CD14-positive monocyte (primary cell): ENCODE results near the gene MYCBP. TPM values are rescaled to one million over a fixed set of nuclear protein-coding genes. Genes with fewer than 3 reads are reported as not detected.

ENCODE experiments used
- DNase-seq, 3 donors: peaks; one replicate each; pipeline ENCODE4 v3.0.0-alpha.2; 2011 to 2022
- H2AFZ ChIP-seq: 2 replicates; pipeline ENCODE4 v1.6.0; 2012; ENCODE audit warnings: mild to moderate bottlenecking, low read depth, low read length, inconsistent platforms; ENCODE audit not compliant: insufficient read depth, poor library complexity, severe bottlenecking
- H3K27ac ChIP-seq, 2 donors: 1 replicate in 1 of 2; 2 replicates in 1 of 2; pipeline ENCODE4 v1.5.1; 2012 to 2013; ENCODE audit warnings: low read length in 2 of 2, control low read depth in 1 of 2, inconsistent platforms in 1 of 2, low read depth in 1 of 2, mild to moderate bottlenecking in 1 of 2
- H3K27me3 ChIP-seq, 2 donors: one replicate each; pipeline versions ENCODE4 v1.6.0 to v1.6.1; 2011 to 2013; ENCODE audit warnings: low read length in 2 of 2; ENCODE audit not compliant: control insufficient read depth in 2 of 2, insufficient read depth in 2 of 2
- H3K36me3 ChIP-seq, 2 donors: replicated peaks in 1 of 2; 1 replicate in 1 of 2; 2 replicates in 1 of 2; pipeline versions ENCODE4 v1.5.1 to v1.6.1; 2012 to 2013; ENCODE audit warnings: low read length in 2 of 2, control low read depth in 1 of 2, inconsistent platforms in 1 of 2, mild to moderate bottlenecking in 1 of 2; ENCODE audit not compliant: insufficient read depth in 2 of 2, control insufficient read depth in 1 of 2
- H3K4me1 ChIP-seq, 2 donors: 1 replicate in 1 of 2; 2 replicates in 1 of 2; pipeline versions ENCODE4 v1.5.1 to v1.6.1; 2012 to 2013; ENCODE audit warnings: low read length in 2 of 2, control low read depth in 1 of 2, inconsistent platforms in 1 of 2, mild to moderate bottlenecking in 1 of 2, moderate library complexity in 1 of 2; ENCODE audit not compliant: insufficient read depth in 2 of 2, control insufficient read depth in 1 of 2
- H3K4me2 ChIP-seq: replicated peaks from 2 replicates; pipeline ENCODE3; 2012; ENCODE audit warnings: low read length, moderate library complexity, mild to moderate bottlenecking; ENCODE audit not compliant: poor library complexity, severe bottlenecking; ENCODE audit errors: extremely low read depth
- H3K4me3 ChIP-seq, 3 experiments: fragments of 200-600 bp in 1 of 3; sonication (generic) in 1 of 3; replicated peaks in 1 of 3; 1 replicate in 2 of 3; 2 replicates in 1 of 3; pipeline ENCODE4 v1.5.1; 2011 to 2013; ENCODE audit warnings: low read length in 3 of 3, mild to moderate bottlenecking in 3 of 3, control low read depth in 2 of 3, low read depth in 2 of 3, inconsistent platforms in 1 of 3, moderate library complexity in 1 of 3
- H3K79me2 ChIP-seq: 2 replicates; pipeline ENCODE4 v1.6.0; 2012; ENCODE audit warnings: mild to moderate bottlenecking, control low read depth, inconsistent platforms, low read length, moderate library complexity; ENCODE audit not compliant: insufficient read depth
- H3K9ac ChIP-seq: 2 replicates; pipeline ENCODE4 v1.6.0; 2017; ENCODE audit warnings: low read length, mild to moderate bottlenecking; ENCODE audit not compliant: insufficient read depth, poor library complexity, severe bottlenecking
- H3K9me3 ChIP-seq, 2 donors: replicated peaks in 1 of 2; 1 replicate in 1 of 2; 2 replicates in 1 of 2; pipeline versions ENCODE4 v1.5.1 to v1.6.1; 2012 to 2013; ENCODE audit warnings: low read length in 2 of 2, control low read depth in 1 of 2; ENCODE audit not compliant: control insufficient read depth in 1 of 2, insufficient read depth in 1 of 2
- H4K20me1 ChIP-seq: 2 replicates; pipeline ENCODE4 v1.6.0; 2012; ENCODE audit warnings: mild to moderate bottlenecking, low read length, control low read depth, moderate library complexity; ENCODE audit not compliant: insufficient read depth
- H3K27ac Mint-ChIP-seq, 7 donors: one replicate each; pipeline ENCODE4 v1.8.0; 2020; ENCODE audit warnings: mild to moderate bottlenecking in 7 of 7, mixed read lengths in 7 of 7, moderate library complexity in 6 of 7, inconsistent platforms in 2 of 7
- H3K27me3 Mint-ChIP-seq, 3 donors: one replicate each; pipeline ENCODE4 v1.8.0; 2021 to 2022; ENCODE audit warnings: low read depth in 3 of 3, mild to moderate bottlenecking in 3 of 3, mixed read lengths in 3 of 3, moderate library complexity in 3 of 3, inconsistent platforms in 1 of 3
- H3K36me3 Mint-ChIP-seq, 2 donors: one replicate each; pipeline ENCODE4 v1.8.0; 2020; ENCODE audit warnings: mixed read lengths in 2 of 2, inconsistent platforms in 1 of 2, mild to moderate bottlenecking in 1 of 2
- H3K4me1 Mint-ChIP-seq: one replicate; pipeline ENCODE4 v1.8.0; 2020; ENCODE audit warnings: mild to moderate bottlenecking, mixed read lengths
- H3K4me3 Mint-ChIP-seq, 2 donors: one replicate each; pipeline ENCODE4 v1.8.0; 2020; ENCODE audit warnings: mild to moderate bottlenecking in 2 of 2, mixed read lengths in 2 of 2, moderate library complexity in 1 of 2
- H3K9me3 Mint-ChIP-seq, 7 donors: one replicate each; pipeline ENCODE4 v1.8.0; 2020 to 2022; ENCODE audit warnings: mixed read lengths in 7 of 7, mild to moderate bottlenecking in 6 of 7, moderate library complexity in 6 of 7, inconsistent platforms in 2 of 7
- WGBS: methylation state at CpG from one replicate; pipeline ENCODE4 v1.1.5; 2013; ENCODE audit warnings: missing lambda C conversion rate; ENCODE audit not compliant: insufficient coverage; 5-methylcytosine and 5-hydroxymethylcytosine counted together
- intact Hi-C, 2 donors: fragments of 100-400 bp; cut with micrococcal nuclease; formaldehyde crosslinking; loops; one replicate each; pipeline versions ENCODE4 v1.15.0 to v1.15.1; 2023
- polyA plus RNA-seq, 3 donors: library from polyadenylated mRNA; depleted of rRNA in 1 of 3; unstranded in 2 of 3; stranded (reverse) in 1 of 3; fragments of 300-500 nt in 2 of 3; fragments of >200 nt in 1 of 3; fragmentation: Illumina TruSeq in 2 of 3; gene quantifications; 1 replicate in 2 of 3; 2 replicates in 1 of 3; pipeline ENCODE4 v1.2.3, GENCODE V29; 2012 to 2021
- TF ChIP-seq, protein P1 (sequence below): fragments of 200-600 bp; IDR thresholded peaks from one replicate; pipeline ENCODE4 v1.8.0; 2022; ENCODE audit warnings: antibody characterized with exemption, mild to moderate bottlenecking

The MYCBP gene
- polyA plus RNA-seq, 3 donors, result 9.3 to 92.3 (median 77.2) TPM

DNA sequence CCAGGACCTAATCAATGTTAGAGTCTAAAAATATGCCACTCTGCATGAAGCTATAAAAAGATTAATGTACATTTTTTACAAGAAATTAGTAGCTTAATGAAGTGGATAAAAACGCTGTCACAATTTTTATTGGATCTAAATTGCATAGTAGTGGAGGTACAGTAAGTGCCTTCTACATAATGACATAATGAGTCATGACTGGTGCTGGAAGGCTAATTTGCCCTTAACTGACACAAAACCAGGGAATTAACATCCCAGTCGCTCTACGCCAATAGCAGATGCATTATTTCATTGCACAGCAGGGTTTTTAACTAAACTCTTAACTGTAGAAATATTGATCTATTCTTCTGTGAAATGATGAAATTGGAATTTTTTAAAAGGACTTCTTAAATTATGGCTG lies 46.9 kb downstream of the MYCBP start:
- H3K36me3 Mint-ChIP-seq, result no peaks in the 10 kb centered on the region
- no peak overlapping the region for H3K27ac Mint-ChIP-seq
- Histone ChIP-seq H3K9ac (no peak overlapping the region), H3K79me2 (no peaks in the 10 kb centered on the region), H2AFZ (no peak overlapping the region), H3K9me3 (no peaks in the 10 kb centered on the region), H3K27ac (no peak overlapping the region), H3K4me3 (no peak overlapping the region), H4K20me1 (no peaks in the 10 kb centered on the region), H3K4me2 (no peak overlapping the region), H3K27me3 (no peaks in the 10 kb centered on the region), H3K36me3 (no peaks in the 10 kb centered on the region), H3K4me1 (peaks cover 0 to 3% of the 10 kb centered on the region in 2 donors)
- no CpG with 5 or more reads among the region's 3 CpGs for WGBS
- no peak for DNase-seq
- intact Hi-C loops, result no loop called here
- TF ChIP-seq, protein P1, sequence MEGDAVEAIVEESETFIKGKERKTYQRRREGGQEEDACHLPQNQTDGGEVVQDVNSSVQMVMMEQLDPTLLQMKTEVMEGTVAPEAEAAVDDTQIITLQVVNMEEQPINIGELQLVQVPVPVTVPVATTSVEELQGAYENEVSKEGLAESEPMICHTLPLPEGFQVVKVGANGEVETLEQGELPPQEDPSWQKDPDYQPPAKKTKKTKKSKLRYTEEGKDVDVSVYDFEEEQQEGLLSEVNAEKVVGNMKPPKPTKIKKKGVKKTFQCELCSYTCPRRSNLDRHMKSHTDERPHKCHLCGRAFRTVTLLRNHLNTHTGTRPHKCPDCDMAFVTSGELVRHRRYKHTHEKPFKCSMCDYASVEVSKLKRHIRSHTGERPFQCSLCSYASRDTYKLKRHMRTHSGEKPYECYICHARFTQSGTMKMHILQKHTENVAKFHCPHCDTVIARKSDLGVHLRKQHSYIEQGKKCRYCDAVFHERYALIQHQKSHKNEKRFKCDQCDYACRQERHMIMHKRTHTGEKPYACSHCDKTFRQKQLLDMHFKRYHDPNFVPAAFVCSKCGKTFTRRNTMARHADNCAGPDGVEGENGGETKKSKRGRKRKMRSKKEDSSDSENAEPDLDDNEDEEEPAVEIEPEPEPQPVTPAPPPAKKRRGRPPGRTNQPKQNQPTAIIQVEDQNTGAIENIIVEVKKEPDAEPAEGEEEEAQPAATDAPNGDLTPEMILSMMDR, result no peak
- H3K27me3 Mint-ChIP-seq, result peaks cover 0 to 2% (median 0%) of the 10 kb centered on the region in 3 donors
- H3K4me1 Mint-ChIP-seq, result peaks cover 12% of the 10 kb centered on the region
- no peaks in the 10 kb centered on the region for H3K9me3 Mint-ChIP-seq
- H3K4me3 Mint-ChIP-seq, result no peak overlapping the region

DNA sequence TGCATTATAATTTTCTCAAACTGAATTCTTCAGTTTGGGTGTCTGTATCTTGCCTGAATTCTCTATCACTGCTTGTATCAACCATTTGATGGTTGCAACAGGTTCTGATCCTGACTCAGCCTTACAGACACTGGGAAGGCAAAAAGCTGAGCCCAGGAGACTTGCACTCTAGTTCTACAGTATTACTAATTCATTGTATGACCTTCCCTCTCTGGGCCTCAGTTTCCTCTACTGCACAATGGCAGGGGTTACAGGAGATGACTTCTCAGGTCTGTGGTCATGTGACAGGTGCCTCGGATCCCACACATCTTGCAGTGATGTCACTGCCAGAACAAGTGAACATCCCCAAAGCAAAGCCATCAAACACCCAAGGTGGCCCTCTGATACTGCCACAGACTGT lies 52.3 kb downstream of the MYCBP start:
- intact Hi-C loops, result no loop called here
- H3K36me3 Mint-ChIP-seq, result peaks cover 0 to 10% of the 10 kb centered on the region in 2 donors
- peaks cover 14 to 17% of the 10 kb centered on the region in 2 donors for H3K9me3 ChIP-seq
- no peaks in the 10 kb centered on the region for H3K79me2 ChIP-seq
- no peaks in the 10 kb centered on the region for H3K36me3 ChIP-seq
- no peak overlapping the region for H3K4me3 ChIP-seq
- no peak overlapping the region for H3K4me2 ChIP-seq
- H3K4me1 Mint-ChIP-seq, result peaks cover 24% of the 10 kb centered on the region
- no peak overlapping the region for H3K27ac ChIP-seq
- H3K9ac ChIP-seq, result no peak overlapping the region
- H3K4me3 Mint-ChIP-seq, result no peak overlapping the region
- H3K27me3 ChIP-seq, result peaks cover 18 to 35% of the 10 kb centered on the region in 2 donors
- no peaks in the 10 kb centered on the region for H4K20me1 ChIP-seq
- no peak for DNase-seq
- H3K27ac Mint-ChIP-seq, result no peak overlapping the region
- H3K4me1 ChIP-seq, result peaks cover 15 to 18% of the 10 kb centered on the region in 2 donors
- WGBS, result 67% methylated on average over 1 of the region's 1 CpG
- H2AFZ ChIP-seq, result no peak overlapping the region
- TF ChIP-seq, protein P1, result no peak
- H3K9me3 Mint-ChIP-seq, result peaks cover 3 to 14% (median 11%) of the 10 kb centered on the region in 7 donors
- H3K27me3 Mint-ChIP-seq, result peaks cover 27 to 38% (median 33%) of the 10 kb centered on the region in 3 donors
